GM12878 (cell line): Measurements from ENCODE around the gene LRRC8D. TPM values are rescaled to one million over a fixed set of nuclear protein-coding genes. Genes with fewer than 3 reads are reported as not detected.

Experiments used
- ATAC-seq: fragments of 200-7000 bp; cut with Tn5 transposase; 3 replicates; pipeline ENCODE4 v1.9.1; 2020; ENCODE audit warnings: mild to moderate bottlenecking, moderate library complexity
- BruUV-seq: library from RNA; stranded (reverse); fragments of 400-500 nt; replicated peaks from 2 replicates; lab custom pipeline; 2021; lab: Mats Ljungman, UMichigan
- CTCF ChIA-PET: fragments of 300-600 bp; sonication (Branson Sonifier 250); formaldehyde crosslinking; extraction: SDS; loops from one replicate; lab custom pipeline; 2021; ENCODE audit warnings: inconsistent platforms; lab: Yijun Ruan, JAX
- POLR2A ChIA-PET: fragments of 350-600 bp; formaldehyde crosslinking; extraction: SDS; loops from one replicate; lab custom pipeline; 2021; ENCODE audit warnings: inconsistent platforms; lab: Charles Lee
- RAD21 ChIA-PET: fragments of 300-600 bp; sonication (Branson Sonifier 250); formaldehyde crosslinking; loops from one replicate; lab custom pipeline; 2023; ENCODE audit warnings: antibody characterized with exemption; ENCODE audit not compliant: unreplicated experiment; lab: Charles Lee
- SMC1A ChIA-PET: fragments of 300-600 bp; sonication (Branson Sonifier 250); formaldehyde crosslinking; loops from one replicate; lab custom pipeline; 2023; ENCODE audit not compliant: unreplicated experiment, uncharacterized antibody; lab: Charles Lee
- DNase-seq: peaks from one replicate; pipeline ENCODE4 v3.0.0-alpha.2; 2011; ENCODE audit warnings: low read depth, low spot score
- FAIRE-seq: peaks from 3 replicates; lab custom pipeline; 2011; peaks lifted over from hg19 to GRCh38; lab: Jason Lieb, UNC
- H2AFZ ChIP-seq: 2 replicates; pipeline ENCODE4 v1.6.0; 2011; ENCODE audit warnings: low read depth, low read length, control low read depth; ENCODE audit not compliant: control insufficient read depth
- H3K27ac ChIP-seq: 2 replicates; pipeline ENCODE4 v1.5.1; 2011; ENCODE audit warnings: control low read depth; ENCODE audit not compliant: control insufficient read depth, insufficient read depth
- H3K27me3 ChIP-seq, 2 experiments: replicated peaks in 1 of 2; 2 replicates each; pipeline versions ENCODE4 v1.6.0 to v1.6.1; 2011; ENCODE audit warnings: low read length in 1 of 2; ENCODE audit not compliant: control insufficient read depth in 2 of 2, insufficient read depth in 2 of 2
- H3K36me3 ChIP-seq, 2 experiments: 2 replicates each; pipeline ENCODE4 v1.5.1; 2011; ENCODE audit warnings: low read length in 1 of 2; ENCODE audit not compliant: control insufficient read depth in 2 of 2, insufficient read depth in 2 of 2
- H3K4me1 ChIP-seq: 2 replicates; pipeline ENCODE4 v1.6.1; 2011; ENCODE audit warnings: mild to moderate bottlenecking, low read length, moderate library complexity, mixed read lengths; ENCODE audit not compliant: control insufficient read depth, insufficient read depth
- H3K4me2 ChIP-seq: 2 replicates; pipeline ENCODE4 v1.6.0; 2011; ENCODE audit warnings: control low read depth; ENCODE audit not compliant: control insufficient read depth, insufficient read depth
- H3K4me3 ChIP-seq: fragments of 200-600 bp; sonication (generic); 2 replicates; pipeline ENCODE4 v1.5.1; 2016
- H3K79me2 ChIP-seq: 2 replicates; pipeline ENCODE4 v1.6.0; 2011; ENCODE audit warnings: low read length; ENCODE audit not compliant: control insufficient read depth, insufficient read depth
- H3K9ac ChIP-seq: 2 replicates; pipeline ENCODE4 v1.8.0; 2011; ENCODE audit warnings: low read length, control low read depth, mixed read lengths; ENCODE audit not compliant: control insufficient read depth, insufficient read depth
- H3K9me3 ChIP-seq: replicated peaks from 3 replicates; pipeline ENCODE4 v1.5.1; 2011; ENCODE audit warnings: mild to moderate bottlenecking, low read length; ENCODE audit not compliant: control insufficient read depth, insufficient read depth
- H4K20me1 ChIP-seq: 2 replicates; pipeline ENCODE4 v1.6.0; 2011; ENCODE audit not compliant: control insufficient read depth, insufficient read depth
- ATF2 ChIP-seq: IDR thresholded peaks from 2 replicates; pipeline ENCODE4 v1.6.1; 2012; ENCODE audit warnings: low read length, inconsistent platforms
- BCL11A ChIP-seq: IDR thresholded peaks from 2 replicates; pipeline ENCODE4 v1.6.1; 2011; ENCODE audit warnings: low read depth, low read length
- BRCA1 ChIP-seq: IDR thresholded peaks from 2 replicates; pipeline ENCODE4 v1.6.1; 2011; ENCODE audit warnings: low read depth, low read length, improper control_type of control experiment
- EGR1 ChIP-seq, 2 experiments: IDR thresholded peaks; 1 replicate in 1 of 2; 2 replicates in 1 of 2; pipeline ENCODE4 v1.6.1; 2011 to 2012; ENCODE audit warnings: low read depth in 2 of 2, low read length in 2 of 2, borderline replicate concordance in 1 of 2, mild to moderate bottlenecking in 1 of 2, moderate library complexity in 1 of 2
- ETV6 ChIP-seq, 2 experiments: fragments of 450-650 bp in 1 of 2; IDR thresholded peaks in 1 of 2; conservative IDR thresholded peaks in 1 of 2; 2 replicates each; pipeline ENCODE4 v1.6.1; 2014; ENCODE audit warnings: antibody characterized with exemption in 1 of 2, borderline replicate concordance in 1 of 2, low read depth in 1 of 2, mild to moderate bottlenecking in 1 of 2, moderate library complexity in 1 of 2
- HDAC6 ChIP-seq: fragments of 200-600 bp; sonication (generic); IDR thresholded peaks from one replicate; pipeline ENCODE4 v1.8.0; 2017; ENCODE audit warnings: antibody characterized with exemption; ENCODE audit not compliant: unreplicated experiment
- JUNB ChIP-seq: IDR thresholded peaks from 2 replicates; pipeline ENCODE4 v1.6.1; 2016; ENCODE audit warnings: antibody characterized with exemption, mild to moderate bottlenecking
- POU2F2 ChIP-seq: IDR thresholded peaks from 3 replicates; pipeline ENCODE4 v1.6.1; 2011; ENCODE audit warnings: low read depth, mild to moderate bottlenecking, low read length, borderline replicate concordance
- RAD51 ChIP-seq: fragments of 450-650 bp; IDR thresholded peaks from 2 replicates; pipeline ENCODE4 v1.6.1; 2016; ENCODE audit warnings: moderate library complexity, mild to moderate bottlenecking, inconsistent platforms
- RCOR1 ChIP-seq: conservative IDR thresholded peaks from 2 replicates; pipeline ENCODE4 v1.6.1; 2012; ENCODE audit warnings: low read depth, low read length, improper control_type of control experiment
- SREBF1 ChIP-seq: IDR thresholded peaks from 2 replicates; pipeline ENCODE4 v1.6.1; 2012; ENCODE audit warnings: mild to moderate bottlenecking, low read length
- ZNF207 ChIP-seq: fragments of 450-650 bp; IDR thresholded peaks from 2 replicates; pipeline ENCODE4 v1.6.1; 2014; ENCODE audit warnings: antibody characterized with exemption, mild to moderate bottlenecking, borderline replicate concordance
- WGBS: methylation state at CpG from one replicate; pipeline ENCODE4 v1.1.6; 2016; ENCODE audit warnings: low lambda C conversion rate; ENCODE audit not compliant: insufficient replicate concordance, insufficient coverage; ENCODE audit errors: missing lambda C conversion rate; 5-methylcytosine and 5-hydroxymethylcytosine counted together
- in situ Hi-C: fragments of 300-500 bp; cut with MboI; formaldehyde crosslinking; loops from 9 replicates; pipeline ENCODE4 v1.14.3; 2018; ENCODE audit warnings: mixed read lengths
- intact Hi-C: fragments of 100-400 bp; cut with micrococcal nuclease; formaldehyde crosslinking; loops from one replicate; pipeline ENCODE4 v1.14.2; 2022; ENCODE audit not compliant: unreplicated experiment
- polyA plus RNA-seq, 11 experiments: library from polyadenylated mRNA; depleted of rRNA in 4 of 11; unstranded in 6 of 11; stranded (reverse) in 5 of 11; fragments of >200 nt; fragmentation: Nextera tagmentation in 4 of 11; fragmentation: Illumina TruSeq in 1 of 11; extraction: Ambion mirVana in 4 of 11; extraction: Trizol in 1 of 11; gene quantifications; 1 replicate in 1 of 11; 2 replicates in 10 of 11; pipeline versions ENCODE4 v1.2.1 to v1.2.3, GENCODE V29; 2011 to 2016; ENCODE audit warnings: inconsistent platforms in 2 of 11, missing spikeins in 2 of 11, low read depth in 1 of 11
- total RNA-seq, 4 experiments: library from RNA; depleted of rRNA in 3 of 4; stranded (reverse); fragments of >200 nt in 3 of 4; fragmentation: Illumina TruSeq in 1 of 4; extraction: Trizol in 1 of 4; gene quantifications; 2 replicates each; pipeline versions ENCODE4 v1.2.1 to v1.2.3, GENCODE V29; 2013 to 2021
- TF ChIP-seq, protein P1 (sequence below): fragments of 450-650 bp; IDR thresholded peaks from 2 replicates; pipeline ENCODE4 v1.6.1; 2016; ENCODE audit warnings: mild to moderate bottlenecking

The LRRC8D gene
- total and polyA plus RNA-seq, 10 of the 15 experiments (the other 5 are each of a cell fraction or from before 2014, with no cell fraction given): 5.6 to 44.1 (median 26.8) TPM

DNA sequence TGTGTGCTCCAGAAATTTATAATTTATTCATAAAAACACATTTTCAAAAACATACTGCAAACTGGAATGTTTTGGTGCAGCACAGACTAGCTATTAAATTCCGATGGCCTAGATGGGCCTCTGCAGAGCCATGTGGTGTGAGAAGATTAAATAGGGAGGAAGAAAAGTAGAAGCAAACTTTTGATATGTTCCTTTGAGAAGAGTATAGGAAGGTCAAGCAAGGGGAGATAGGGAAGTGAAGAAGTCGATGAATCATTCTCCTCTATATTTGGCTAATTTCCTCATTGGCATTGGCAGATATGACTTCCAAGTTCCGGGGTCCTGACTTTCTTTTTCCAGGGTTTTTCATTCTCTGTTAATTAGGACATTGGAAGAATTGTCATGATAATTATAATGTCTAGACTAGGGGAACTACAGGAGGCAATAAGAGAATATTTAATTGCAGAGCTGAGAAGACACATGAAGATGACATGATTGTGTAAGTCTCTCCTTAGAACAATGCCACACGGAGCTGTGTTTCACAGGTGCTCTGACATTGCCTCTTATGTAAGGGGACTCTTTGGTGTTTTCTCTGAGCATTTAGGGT lies 154.8 kb downstream of the LRRC8D start:
- ATAC-seq: no peak
- no peak overlapping the region for H3K27ac ChIP-seq
- no peaks in the 10 kb centered on the region for H3K36me3 ChIP-seq
- H3K4me2 ChIP-seq: no peak overlapping the region
- RAD21 ChIA-PET: interaction anchor here (0.8 to 1.3 kb wide), 5 partner anchors 10 to 194 kb away, joined by 3 to 6 read pairs (median 4); no protein-coding TSS in a partner anchor
- H3K4me1 ChIP-seq: peaks cover 6% of the 10 kb centered on the region; the same call in 1 of the 2 replicates
- no peak overlapping the region for H2AFZ ChIP-seq
- SMC1A ChIA-PET: interaction anchor here (0.6 to 1.2 kb wide), 5 partner anchors 11 to 181 kb away, joined by 3 to 6 read pairs (median 3); no protein-coding TSS in a partner anchor
- intact Hi-C loops: no loop called here
- DNase-seq: no peak
- no peak for TF ChIP-seq HDAC6
- TF ChIP-seq ETV6 (conservative IDR thresholded peaks at IDR 0.05 in 1 of 2, IDR thresholded peaks at IDR 0.05 in 1 of 2; ENCODE audit: borderline replicate concordance in 1 of 2, low read depth in 1 of 2): peak in 1 of 2 experiments; percentile 28; a peak in 1 of 4 replicates
- TF ChIP-seq BRCA1: no peak
- TF ChIP-seq JUNB: peak; percentile 32
- TF ChIP-seq, all 136 proteins: peak for 2
- ChIA-PET CTCF (interaction anchor here (0.7 to 1.7 kb wide), 4 partner anchors 9 to 213 kb away, joined by 3 to 11 read pairs (median 4); no protein-coding TSS in a partner anchor), POLR2A (no interaction called here)
- Histone ChIP-seq H3K4me3 (no peak overlapping the region), H3K27me3 (no peaks in the 10 kb centered on the region), H4K20me1 (no peaks in the 10 kb centered on the region), H3K9me3 (no peaks in the 10 kb centered on the region), H3K79me2 (no peaks in the 10 kb centered on the region), H3K9ac (no peak overlapping the region)
- 59% methylated on average over 4 of the region's 4 CpGs for WGBS
- no peak for FAIRE-seq
- no TSS peak for BruUV-seq
- in situ Hi-C loops: loop anchor here (25.0 kb wide), 2 partner anchors 338 to 463 kb away; partner anchors contain the start of genes LRRC8B and LRRC8C

DNA sequence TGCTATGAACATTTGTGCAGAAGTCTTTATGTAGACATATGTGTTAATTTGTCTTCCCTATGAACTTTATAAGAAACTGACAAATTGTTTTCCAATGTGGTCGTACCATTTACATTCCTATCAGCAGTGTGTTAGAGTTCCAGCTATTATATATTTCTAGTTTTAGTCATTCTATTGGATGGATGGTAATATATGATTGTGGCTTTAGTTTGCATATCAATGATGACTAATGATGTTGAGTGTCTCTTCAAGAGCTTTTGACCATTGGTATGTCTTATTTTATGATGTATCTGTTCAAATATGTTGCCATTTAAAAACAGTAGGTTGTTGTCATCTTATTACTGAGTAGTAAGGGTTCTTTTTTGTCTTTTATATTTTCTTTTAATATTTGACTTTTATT lies 157.9 kb downstream of the LRRC8D start:
- ChIA-PET POLR2A (no interaction called here), CTCF (interaction anchor here (1.1 to 1.5 kb wide), 4 partner anchors 8 to 198 kb away, joined by 3 to 6 read pairs (median 6); no protein-coding TSS in a partner anchor), SMC1A (interaction anchor here (0.9 to 1.4 kb wide), 5 partner anchors 10 to 135 kb away, joined by 3 to 5 read pairs (median 4); no protein-coding TSS in a partner anchor), RAD21 (interaction anchor here (0.9 kb wide), 1 partner anchor 215 kb away, joined by 3 read pairs; no protein-coding TSS in a partner anchor)
- Histone ChIP-seq H3K4me1 (peaks cover 6% of the 10 kb centered on the region; the same call in 1 of the 2 replicates), H4K20me1 (no peaks in the 10 kb centered on the region), H3K27ac (no peak overlapping the region), H3K27me3 (no peaks in the 10 kb centered on the region), H3K36me3 (no peaks in the 10 kb centered on the region), H2AFZ (no peak overlapping the region), H3K9ac (no peak overlapping the region), H3K9me3 (no peaks in the 10 kb centered on the region), H3K4me3 (no peak overlapping the region), H3K4me2 (no peak overlapping the region), H3K79me2 (no peaks in the 10 kb centered on the region)
- DNase-seq (no peak), FAIRE-seq (no peak), ATAC-seq (no peak)
- in situ Hi-C loops: loop anchor here (25.0 kb wide), 2 partner anchors 341 to 466 kb away; partner anchors contain the start of genes LRRC8B and LRRC8C
- WGBS: 96% methylated on average over 1 of the region's 1 CpG
- no TSS peak for BruUV-seq
- intact Hi-C loops: no loop called here
- TF ChIP-seq SREBF1 (no peak), EGR1 (IDR thresholded peaks at IDR 0.05; ENCODE audit: borderline replicate concordance in 1 of 2, low read depth in 2 of 2, low read length in 2 of 2) (no peak), ATF2 (no peak), RAD51 (no peak), ZNF207 (no peak), POU2F2 (no peak), BCL11A (no peak), RCOR1 (no peak)
- TF ChIP-seq, protein P1, sequence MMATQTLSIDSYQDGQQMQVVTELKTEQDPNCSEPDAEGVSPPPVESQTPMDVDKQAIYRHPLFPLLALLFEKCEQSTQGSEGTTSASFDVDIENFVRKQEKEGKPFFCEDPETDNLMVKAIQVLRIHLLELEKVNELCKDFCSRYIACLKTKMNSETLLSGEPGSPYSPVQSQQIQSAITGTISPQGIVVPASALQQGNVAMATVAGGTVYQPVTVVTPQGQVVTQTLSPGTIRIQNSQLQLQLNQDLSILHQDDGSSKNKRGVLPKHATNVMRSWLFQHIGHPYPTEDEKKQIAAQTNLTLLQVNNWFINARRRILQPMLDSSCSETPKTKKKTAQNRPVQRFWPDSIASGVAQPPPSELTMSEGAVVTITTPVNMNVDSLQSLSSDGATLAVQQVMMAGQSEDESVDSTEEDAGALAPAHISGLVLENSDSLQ: no peak
